CD4-positive, alpha-beta T cell treated with Interleukin-17A for 1 hour (primary cell): ENCODE results near the gene VSX2.

ENCODE experiments used
- DNase-seq: peaks from one replicate; pipeline ENCODE4 v3.0.0-alpha.2; 2020

The VSX2 gene

GRCh38 chr14:74223016-74223415 is 16.2 kb upstream of the VSX2 start:
- no peak for DNase-seq

DNA sequence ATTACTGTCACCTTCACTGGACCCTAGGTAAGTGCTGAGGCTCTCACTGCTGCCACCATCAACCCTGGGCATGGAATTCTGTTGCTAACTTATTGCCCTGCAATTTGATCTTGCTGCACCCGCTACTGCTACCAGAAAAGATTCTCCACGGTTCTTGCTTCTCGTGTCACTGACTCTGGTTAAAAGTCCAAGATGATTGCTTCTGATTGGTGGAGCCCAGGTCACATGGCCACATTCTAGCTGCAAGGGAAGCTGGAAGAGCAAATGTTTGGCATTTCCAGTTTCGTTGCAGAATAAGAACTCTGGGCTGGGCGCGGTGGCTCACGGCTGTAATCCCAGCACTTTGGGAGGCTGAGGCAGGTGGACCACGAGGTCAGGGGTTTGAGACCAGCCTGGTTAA is 7.5 kb upstream of the VSX2 start:
- DNase-seq: no peak

- DNase-seq: no peak
Measured at GRCh38 chr14:74235017-74235416, 4.2 kb upstream of the VSX2 start.

GRCh38 chr14:74237441-74237840 is 1.8 kb upstream of the VSX2 start:
- no peak for DNase-seq

GRCh38 chr14:74239848-74240793 is 872 bp downstream of the VSX2 start:
- no peak for DNase-seq

- peak; percentile 12 for DNase-seq
Measured at GRCh38 chr14:74240794-74241651, 1.8 kb downstream of the VSX2 start.

DNA sequence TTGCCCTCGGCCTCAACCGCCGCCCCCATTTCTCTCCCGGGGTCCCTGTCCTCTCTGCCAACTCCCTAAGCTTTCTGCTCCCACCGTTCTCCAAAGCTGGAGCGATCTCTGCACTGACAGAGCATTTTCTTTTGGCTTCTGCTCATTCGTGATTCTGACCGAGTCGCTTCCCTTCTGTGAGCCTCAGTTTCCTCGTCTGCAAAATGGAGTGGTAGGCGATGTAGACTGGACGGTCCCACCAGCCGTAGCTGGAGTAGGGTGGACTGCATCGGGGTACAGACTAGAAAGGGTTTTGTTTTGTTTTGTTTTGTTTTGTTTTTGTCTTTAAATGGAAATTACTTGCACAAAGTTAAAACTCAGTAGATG is 2.4 kb downstream of the VSX2 start:
- no peak for DNase-seq

DNA sequence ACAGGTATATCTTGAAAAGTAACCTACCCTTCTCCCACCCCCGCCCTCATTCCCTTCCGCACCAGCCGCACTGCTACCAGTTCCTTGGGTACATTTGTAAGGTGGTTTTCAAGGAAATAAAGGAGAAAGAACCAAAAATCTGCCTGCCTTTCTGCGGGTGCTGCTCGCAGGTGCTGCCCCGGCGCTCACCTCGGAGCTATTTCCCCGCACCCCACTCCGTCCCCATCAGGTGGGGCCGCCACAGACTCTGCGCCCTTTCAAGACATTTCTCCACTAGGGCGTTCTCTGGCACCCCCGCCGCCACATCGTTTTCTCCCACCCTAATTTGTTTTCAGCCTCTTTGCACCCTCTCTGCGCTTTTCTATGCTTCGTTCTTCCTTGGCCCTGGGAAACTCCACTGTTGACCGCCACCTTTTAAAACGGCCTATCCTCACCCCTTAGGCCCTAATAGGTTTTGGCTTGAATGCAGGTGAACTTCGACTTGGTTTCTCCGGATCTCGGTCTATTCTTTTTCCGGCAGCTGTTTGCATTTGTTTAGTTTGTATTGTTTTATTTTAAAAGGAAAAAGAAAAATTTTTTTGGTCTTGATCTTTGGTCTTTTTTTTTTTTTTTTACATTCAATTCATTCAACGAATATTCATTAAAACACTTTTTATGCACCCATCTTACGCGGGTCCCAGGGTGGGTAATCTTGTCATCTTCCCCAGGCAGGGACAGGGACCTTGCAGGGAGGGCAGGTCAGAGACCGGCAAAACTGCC is 3.0 kb downstream of the VSX2 start:
- DNase-seq: no peak

- no peak for DNase-seq
Measured at GRCh38 chr14:74242780-74243042, 3.5 kb downstream of the VSX2 start.

- no peak for DNase-seq
Measured at GRCh38 chr14:74243051-74243450, 3.8 kb downstream of the VSX2 start.

- DNase-seq: no peak
Measured at GRCh38 chr14:74244115-74244514, 4.9 kb downstream of the VSX2 start.

DNA sequence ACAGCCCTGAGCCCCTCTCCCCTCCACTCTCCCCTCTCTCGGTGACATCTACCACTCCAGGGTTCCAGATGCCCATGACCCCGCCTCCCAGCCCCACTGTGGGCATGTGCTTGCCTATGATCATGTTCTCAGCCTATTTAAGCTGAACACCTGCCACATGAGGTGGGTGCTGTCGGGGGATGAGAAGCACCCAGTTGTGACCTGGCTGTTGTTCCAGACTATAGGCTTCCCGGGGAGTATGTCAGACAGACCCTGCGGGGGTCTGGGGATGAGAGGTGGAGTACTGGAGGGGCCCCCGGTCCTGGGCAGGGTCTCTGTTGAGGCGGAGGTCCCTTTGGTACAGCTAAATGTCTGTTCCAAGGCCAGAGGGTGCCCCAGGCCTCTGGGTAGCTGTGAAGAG is 6.0 kb downstream of the VSX2 start:
- no peak for DNase-seq

- no peak for DNase-seq
Measured at GRCh38 chr14:74246542-74246941, 7.3 kb downstream of the VSX2 start.

- DNase-seq: no peak
Measured at GRCh38 chr14:74248017-74248416, 8.8 kb downstream of the VSX2 start.

DNA sequence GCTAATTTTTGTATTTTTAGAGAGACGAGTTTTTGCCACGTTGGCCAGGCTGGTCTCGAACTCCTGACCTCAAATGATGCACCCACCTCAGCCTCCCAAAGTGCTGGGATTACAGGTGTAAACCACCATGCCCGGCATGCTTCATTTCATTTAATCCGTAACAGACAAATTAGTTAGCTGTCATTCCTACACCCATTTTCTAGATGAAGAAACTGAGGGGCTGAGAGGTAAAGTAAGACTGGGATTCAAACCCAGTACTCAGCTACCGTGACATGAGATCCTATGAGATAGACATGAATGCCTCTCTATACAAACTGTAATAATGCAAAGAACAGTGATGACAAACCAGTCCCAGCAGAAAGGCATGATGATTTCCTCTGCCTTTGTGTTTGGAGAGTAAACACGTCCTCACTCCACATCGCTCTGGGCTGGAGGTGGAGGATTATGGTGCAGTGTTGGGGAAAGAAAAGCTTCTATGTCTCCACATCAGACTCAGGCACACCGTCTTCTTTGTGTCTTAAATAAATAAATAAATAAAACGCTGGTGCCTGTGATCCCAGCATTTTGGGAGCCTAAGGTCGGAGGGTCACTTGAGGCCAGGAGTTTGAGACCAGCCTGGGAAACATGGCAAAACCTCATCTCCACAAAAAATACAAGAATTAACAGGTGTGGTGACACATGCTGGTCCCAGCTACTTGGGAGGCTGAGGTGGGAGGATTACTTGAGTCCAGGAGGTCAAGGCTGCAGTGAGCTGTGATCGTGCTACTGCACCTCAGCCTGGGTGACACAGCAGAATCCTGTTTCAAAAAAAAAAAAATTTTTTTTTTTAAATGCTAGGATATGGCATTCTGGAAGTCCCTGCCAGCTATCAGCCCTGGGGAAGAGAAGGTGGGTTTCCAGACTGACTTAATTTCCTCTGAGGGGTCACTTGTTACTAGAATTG is 10.5 kb downstream of the VSX2 start:
- DNase-seq: no peak

- DNase-seq: no peak
Measured at GRCh38 chr14:74255281-74255680, 16.0 kb downstream of the VSX2 start.

DNA sequence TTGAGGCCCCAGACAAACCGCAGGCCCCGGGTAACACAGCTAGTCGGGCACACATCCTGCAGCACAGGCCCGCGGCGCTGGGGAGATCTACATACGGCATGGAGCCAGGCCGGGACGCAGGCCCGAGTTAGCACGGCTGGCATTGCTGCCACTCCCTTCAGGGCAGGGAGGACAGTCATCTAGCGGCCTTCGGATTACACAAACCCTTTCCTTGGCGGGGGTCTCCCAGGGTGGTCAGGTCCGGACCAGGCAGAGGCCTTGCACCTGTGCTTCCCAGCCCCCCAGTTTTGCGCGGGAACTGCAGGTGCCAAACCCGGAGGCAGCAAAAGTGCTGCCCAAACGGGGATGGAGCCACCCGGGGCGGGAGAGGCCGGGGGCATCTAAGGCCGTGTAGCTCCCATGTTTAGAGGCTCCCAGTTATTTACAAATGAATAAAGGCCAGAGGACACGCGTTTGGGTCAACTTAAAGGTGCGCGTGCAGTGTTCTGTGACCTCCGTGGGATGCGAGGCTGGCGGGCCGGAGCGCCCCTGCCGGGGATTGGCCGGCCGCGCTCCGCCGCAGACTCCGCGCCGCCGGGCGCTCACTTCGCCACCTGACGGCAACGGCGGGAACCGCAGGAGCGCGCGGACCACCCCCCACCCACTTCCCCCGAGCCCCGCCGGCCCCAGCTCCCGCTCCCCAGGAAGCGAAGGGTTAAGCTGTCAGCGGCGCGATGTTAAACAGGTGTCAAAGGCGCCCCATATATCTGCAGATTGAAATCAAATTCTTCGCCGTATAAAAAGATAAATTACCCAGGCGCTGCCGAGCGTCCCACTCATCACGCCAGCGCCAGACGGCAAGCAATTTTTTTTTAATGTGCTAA is 18.1 kb downstream of the VSX2 start:
- peak; percentile 64 for DNase-seq

DNA sequence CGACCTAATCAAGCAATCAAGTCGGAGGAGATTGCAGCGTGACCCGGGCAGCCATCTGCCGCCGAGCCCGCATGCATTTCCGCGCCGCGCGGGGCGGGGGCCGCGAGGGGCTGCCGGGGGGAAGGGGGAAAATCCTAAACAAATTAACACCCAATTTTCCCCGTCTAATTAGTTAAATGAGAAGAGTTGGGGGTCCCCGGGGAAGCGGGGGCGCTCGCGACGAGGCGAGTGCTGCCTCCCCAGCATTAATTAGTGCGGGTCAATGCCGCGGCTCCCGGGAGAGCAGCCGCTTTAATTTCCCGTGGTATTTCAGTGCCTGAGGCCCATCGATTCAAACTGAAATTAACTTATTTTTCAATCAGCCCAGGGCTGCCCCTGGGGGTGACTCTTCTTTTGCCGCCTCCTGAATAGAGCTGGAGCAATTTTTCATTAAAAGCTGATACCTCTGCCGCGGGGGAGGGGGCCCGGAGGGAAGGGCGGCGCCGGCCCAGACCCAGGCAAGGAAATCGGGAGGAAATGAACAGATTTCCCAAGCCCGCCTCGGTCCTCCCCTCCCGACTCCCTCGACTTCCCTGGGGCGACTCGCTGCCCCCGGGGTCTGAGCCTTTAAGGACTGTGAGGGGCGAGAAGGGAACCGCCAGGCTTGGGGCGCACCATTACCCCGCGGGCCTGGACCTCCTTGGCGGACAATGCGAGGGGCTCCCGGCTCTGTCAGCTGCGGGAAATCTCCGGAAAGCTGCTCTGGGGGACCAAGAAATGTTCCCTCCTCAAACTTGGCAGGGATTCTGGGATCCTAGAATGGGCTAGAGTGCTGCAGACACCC is 18.9 kb downstream of the VSX2 start:
- DNase-seq: no peak

DNA sequence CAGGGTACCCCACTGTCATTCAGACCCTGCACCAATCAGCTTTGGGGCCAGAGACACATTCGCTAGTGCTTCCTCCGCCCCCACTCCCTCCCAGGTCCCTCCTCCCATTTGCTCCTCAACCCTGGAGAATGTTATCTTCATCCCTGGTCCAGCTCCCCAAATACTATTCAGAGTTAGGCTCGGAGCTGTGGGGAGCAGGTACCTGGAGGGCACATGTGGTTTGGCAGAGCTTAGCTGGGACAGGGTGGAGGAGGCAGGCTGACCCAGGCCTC is 19.5 kb downstream of the VSX2 start:
- no peak for DNase-seq

- DNase-seq: no peak
Measured at GRCh38 chr14:74259513-74259912, 20.3 kb downstream of the VSX2 start.
